ENCODE data around the gene CRYGN. TPM values are rescaled to one million over a fixed set of nuclear protein-coding genes. Genes with fewer than 3 reads are reported as not detected.
A peak's percentile ranks its signal among the peaks of the same experiment; 100 is the strongest.

CRYGN gene
- total RNA-seq, 2 donors from 2014 or later, result 0.15 TPM; not detected in 1

DNA sequence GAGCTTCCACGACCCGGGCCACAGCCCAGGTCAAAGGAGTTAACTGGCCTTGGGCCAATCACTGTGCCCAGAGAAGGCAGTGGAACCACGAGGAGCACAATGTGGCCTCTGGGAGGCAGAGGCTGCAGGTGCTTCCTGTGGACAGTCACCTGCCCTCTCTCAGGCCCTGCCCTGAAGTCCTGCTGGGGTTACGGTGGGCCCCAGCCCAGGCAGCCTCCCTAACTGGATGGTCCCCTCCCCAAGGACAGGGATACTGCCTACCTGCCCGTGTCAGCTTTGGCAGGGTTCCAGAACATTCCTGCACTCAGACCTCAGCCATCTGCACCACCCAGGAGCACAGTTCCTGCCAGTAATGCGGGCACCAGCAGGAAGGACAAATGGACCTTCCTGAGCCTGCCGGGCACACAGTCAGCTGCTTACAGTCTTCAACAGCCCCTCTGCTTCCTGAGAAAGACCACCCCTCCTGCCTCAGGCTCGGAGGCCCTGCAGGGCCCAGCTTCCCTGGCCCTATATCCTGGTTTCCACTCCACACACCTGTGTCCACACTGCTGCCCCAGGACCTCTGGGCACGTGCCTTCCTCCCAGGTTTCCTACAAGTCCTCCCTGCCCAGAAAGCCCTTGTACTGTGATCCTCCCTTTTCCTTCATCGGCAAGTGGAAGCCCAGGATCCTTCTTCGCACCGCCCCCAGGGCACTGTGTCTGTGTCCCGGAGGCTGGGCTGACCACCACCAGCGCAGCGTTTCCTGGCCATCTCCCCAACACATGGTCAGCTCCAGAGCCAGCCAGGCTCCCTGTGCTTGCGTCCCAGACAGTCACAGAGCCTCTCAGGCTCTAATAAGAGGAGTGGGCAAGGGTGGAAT, 53.4 kb downstream of the CRYGN start:
- DNase-seq (no peak), ATAC-seq (peak; percentile 33)

DNA sequence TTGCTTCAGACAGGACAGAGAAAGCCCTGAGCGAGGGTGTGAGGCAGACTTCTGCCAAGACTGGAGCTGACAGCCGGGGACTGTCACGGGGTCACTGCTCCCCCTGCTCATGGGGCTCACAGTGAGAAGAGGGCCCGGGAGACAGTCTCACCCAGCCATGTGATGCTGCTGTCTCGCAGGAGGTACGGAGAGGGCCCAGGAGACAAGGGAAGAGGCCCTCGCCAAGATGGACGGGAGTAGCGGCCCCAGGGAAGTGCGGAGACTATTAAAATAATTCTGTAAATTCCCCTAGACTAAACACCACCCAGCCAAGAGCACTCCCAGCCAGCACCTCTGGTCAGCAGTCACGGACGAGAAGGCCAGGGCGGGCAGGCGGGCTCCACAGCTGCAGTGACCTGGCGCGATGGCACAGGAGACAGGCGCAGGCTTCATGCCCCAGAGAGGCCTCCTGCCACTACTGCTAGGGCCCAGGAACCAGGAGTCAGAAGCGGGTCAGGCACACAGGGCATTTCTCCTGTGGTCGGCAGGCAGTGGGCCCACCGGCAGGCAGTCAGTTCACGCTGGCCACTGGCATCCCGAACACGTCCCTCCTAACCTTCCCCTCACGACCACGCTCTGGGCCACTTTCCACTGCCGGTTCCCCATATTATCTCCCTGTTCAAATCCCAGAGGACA, 54.2 kb downstream of the CRYGN start:
- ATAC-seq, result no peak
- intact Hi-C loops (cut with DNase I, micrococcal nuclease), result no loop called here
- no peak for DNase-seq

More for the DNA sequence above, 53.4 kb downstream of the CRYGN start:
- intact Hi-C loops (cut with DNase I, micrococcal nuclease), result no loop called here

DNA sequence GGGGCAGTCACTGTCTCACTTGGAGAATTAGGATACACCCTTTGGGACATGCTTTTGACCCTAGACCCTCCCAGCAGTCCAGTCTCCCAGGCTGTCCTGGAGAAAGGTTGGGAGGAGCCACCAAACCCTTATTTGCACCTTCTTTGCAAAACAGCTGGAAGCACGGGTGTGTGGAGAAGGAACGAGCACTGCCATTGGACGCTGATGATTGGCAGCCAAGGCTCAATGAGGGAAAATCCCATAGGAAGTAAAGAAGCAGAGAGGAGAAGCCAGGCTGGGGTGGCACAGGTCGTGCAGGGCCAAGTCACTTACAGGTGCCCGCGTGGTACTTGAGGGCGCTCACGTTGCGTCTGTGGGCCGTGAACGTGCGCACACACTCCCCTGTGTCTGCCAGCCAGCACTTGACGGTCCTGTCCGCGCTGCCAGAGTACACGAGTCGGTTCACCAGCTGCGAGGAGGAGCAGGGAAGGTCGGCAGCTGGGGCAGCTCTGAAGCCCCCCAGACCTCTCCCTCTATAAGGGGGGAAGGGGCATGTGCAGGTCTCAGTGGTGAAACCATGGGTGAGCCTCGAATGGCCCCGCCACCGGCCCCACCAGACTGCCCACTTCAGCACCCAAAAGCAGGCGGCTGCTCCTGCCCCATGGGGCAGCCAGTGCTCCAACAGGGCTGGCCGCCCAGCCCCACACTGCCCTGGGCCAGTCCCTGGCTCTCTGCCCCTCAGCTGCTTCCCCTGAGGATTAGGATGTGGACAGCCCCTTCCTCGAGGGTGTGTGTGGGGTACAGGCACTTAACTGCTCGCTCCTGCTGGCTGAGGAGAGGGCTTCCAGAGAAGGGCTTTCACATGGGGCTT, 54.9 kb downstream of the CRYGN start:
- DNase-seq (no peak), ATAC-seq (no peak)
- intact Hi-C loops (cut with DNase I, micrococcal nuclease), result no loop called here

DNA sequence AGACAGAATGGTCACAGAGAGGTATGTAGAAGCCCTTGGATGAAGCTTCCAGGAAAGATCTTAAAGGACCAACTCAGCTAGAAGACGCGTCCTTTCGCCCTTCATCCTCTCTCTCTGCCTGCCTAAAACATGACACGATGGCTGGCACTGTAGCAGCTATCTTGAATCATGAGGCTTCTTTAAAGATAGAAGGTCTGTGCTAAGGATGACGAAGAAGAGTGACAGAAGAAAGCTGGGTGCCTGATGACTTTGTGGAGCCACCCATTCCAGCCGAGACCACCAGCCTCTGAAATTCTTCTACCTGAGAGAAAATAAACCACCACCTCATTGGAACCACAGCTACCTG, 55.6 kb downstream of the CRYGN start:
- DNase-seq, result no peak
- intact Hi-C loops (cut with DNase I, micrococcal nuclease), result no loop called here

DNA sequence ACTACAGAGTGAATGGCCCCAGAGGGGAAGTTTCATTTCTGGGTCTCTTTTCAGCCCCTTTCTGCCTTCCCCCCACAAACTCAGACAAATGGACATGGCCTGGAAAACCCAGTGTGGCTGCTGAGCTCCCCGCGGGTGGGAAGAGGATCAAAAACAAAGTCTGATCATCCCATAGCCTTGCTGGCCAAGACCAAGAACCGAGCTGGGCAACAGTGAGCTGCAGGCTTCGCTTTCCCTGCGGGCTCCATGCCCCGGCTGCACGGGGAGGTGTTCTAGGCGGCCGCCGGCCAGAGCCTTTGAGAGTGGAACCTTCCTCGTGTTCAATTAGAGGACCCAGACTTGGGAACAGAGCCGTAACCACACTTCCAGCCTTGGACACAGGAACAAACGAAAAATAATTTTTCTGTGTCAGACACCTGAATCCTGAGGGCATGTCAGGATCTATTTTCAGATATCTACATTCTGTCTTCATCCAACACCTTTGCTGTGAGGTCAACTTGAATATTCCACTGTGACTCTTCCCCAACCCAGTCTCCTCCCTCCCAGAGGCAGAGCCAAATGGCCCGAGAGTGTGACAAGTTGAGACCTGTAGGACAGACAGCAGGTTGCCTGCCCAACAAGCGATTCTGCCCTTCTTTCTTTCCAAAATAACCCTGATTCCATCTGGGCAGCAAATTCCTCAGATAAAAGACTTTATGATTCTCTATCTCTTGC, 56.1 kb downstream of the CRYGN start:
- no peak for DNase-seq
- no peak for ATAC-seq
- intact Hi-C loops (cut with DNase I, micrococcal nuclease), result no loop called here

More for the DNA sequence above, 55.6 kb downstream of the CRYGN start:
- ATAC-seq, result no peak

DNA sequence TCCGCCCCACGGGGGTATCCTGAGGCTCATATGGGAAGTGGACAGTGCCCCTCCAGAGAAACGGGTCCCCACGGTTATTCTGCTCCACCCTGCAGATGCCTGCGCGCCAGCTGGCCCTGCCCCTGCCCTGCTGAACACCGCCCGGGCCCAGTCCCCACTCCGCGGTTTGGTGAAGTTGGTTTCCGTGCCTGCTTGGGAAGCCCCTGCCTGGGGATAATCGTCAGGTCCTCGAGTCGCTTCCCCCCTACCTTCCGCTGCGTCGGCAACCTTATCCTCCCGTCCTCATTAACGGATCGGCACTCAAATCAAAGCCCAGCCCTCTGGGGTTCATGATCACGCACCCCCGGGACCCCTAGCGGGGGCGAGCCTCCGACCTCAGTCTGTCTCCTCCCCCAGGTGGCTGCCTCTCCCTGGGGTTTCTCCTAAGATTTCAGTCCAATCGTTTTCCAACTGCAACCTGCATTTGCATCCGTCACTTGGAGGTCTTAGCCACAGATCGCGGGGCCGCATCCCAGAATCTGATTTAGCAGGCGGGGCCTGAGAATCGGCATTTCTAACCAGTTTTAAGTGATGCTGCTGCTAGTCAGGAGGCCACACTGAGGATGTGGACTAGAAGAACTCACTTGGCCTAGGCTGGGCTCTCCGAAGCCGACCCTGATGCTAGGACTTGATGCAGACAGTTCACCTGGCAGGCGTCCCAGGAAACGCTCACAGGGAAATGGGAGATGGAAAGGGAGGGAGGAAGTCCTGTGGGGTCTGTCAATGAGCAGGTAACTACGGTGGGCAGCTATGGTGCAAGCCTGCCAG, 57.7 kb downstream of the CRYGN start:
- peak; percentile 6 for ATAC-seq
- intact Hi-C loops (cut with DNase I, micrococcal nuclease), result no loop called here
- no peak for DNase-seq

DNA sequence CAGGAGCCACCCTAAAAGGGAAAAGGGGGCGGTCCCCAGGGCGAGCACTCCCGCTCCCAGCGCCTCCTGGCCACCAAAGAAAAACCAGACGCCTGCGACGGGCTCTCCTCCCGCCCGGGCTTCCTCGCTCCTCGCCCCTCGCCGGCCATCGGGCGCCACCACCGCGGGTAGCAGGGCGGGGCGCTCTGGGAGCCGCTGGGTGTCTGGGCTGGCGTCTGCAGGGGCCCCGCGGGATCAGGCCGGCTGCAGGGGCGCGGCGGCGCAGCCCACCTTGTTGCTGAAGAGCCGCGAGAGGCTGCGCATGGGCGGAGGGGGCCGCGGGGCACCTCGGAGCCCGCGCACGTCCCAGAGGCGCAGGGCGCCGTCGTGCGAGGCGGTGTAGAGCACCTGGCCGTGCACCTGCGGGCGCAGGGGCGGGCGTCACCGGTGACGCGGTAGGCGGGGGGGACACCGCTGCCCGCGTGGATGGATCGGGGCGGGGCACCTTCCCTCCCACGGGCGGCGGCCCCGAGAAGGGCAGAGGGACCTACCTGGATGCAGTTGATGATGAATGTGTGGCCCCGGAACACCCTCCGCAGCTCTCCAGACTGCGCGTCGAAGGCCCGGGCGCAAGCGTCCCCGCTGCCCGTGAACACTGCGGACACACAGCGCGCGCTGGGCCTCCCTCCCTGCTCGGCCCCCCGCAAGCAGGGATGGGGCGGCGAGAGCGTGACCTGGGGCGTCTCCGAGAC, 58.4 kb downstream of the CRYGN start:
- DNase-seq (no peak), ATAC-seq (peak; percentile 54)
- intact Hi-C loops (cut with DNase I, micrococcal nuclease), result no loop called here

DNA sequence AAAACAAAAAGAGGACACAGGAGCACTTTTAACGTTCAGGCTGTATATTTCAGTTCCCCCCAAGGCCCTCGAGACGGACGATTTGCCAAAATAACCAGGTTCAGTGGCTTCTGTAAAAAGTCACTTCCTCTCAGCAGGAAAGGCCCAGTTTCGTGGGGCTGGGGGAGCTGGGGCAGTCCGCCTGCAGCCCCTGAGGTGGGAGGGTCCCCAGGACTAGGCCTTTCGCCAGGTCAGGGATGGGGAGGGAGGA, 58.9 kb downstream of the CRYGN start:
- DNase-seq, result no peak
- intact Hi-C loops (cut with DNase I, micrococcal nuclease), result no loop called here
- no peak for ATAC-seq

DNA sequence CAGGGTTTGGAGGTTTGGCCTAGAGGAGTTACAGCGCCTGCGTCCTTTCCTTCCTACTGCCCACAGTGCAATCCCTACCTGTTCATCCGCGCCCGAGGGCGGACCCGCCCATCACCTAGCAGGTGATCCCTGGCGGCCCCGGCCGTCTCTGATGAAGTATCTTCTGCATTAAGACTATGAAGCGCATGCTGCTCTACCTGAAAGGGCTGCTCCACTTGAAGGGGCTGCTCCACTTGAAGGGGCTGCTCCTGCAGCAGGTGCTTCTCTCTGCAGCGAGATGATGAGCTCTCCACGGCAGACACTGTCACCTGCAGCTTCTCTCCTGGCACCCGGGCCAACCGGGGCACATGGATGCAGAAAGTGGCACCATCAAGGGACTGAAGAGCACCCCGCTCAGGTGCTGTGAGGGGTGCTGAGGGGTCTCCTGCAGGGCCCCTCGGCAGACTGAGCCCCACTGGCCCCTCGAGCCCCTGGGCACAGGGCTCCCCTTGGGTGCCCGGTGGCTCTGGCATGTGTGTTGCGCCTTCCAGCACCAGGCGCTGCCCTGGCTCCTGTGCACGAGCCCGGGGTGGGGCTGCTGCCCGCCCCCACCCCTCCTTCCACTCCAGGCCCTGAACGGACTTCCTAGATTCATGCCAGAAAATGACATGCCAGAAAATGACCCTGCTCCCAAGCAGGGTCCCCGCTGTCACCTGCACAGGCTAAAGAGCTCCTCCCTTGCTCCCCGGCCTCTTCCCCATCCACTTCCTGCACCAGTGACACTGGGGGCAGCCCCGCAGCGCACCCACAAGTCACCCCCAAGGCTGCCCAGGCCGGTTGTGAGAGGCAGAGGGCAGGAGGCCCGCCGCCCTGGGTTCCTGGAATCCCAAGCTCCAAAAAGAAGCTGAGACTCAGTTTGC, 59.5 kb downstream of the CRYGN start:
- intact Hi-C loops (cut with DNase I, micrococcal nuclease), result no loop called here
- DNase-seq (no peak), ATAC-seq (peak; percentile 15)

DNA sequence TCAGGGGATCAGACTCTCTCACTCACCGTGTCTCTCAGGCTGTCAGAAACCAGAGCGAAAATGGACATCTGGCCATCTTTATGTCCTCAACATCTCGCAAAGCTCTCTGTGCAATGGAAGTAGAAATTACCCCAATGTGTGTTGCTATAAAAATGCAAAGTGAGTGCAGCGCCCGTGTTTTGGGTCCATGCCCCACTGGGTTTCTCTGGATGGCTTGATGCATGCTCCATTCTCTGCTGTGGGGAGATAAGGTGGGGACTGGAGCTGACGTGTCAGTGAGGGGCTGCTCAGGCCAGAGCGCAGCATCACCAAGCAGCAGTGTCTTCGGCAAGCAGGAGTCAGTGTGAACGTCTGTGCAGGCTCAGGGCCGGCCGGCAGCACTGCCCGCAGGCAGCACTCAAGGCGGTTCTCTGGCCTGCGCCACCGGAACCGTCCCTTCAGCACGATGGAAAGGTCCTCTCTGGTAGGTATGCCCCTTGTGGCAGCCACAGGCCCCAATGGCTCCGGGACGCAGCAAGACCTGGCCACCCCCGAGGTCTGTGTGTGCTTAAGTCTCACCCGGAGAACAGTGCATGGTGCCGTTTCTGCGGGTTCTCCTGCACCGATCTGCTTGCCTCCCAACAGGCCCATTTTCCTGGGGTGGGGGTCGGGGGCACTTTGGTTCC, 60.3 kb downstream of the CRYGN start:
- DNase-seq (no peak), ATAC-seq (peak; percentile 10)
- intact Hi-C loops (cut with DNase I, micrococcal nuclease), result no loop called here

DNA sequence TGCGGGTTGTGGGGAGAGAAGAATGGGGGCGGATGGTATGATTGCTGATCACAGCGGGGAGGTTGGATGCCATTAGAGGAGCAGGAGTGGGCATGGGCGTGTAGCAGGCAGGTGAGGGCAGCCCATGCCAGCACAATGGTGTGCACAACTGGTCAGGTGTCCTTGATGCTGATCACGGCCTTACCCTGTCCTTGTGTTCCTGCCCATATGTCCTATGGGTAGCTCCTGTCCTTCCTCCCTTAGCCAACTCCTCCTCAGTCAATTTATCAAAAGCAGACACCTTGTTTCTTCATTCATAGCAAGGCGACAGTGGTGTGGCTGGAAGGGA, 60.8 kb downstream of the CRYGN start:
- ATAC-seq (no peak), DNase-seq (no peak)
- intact Hi-C loops (cut with DNase I, micrococcal nuclease), result no loop called here

Small RNA genes lying within 50 kb of the gene (microRNA-seq; reads per million reads assigned to microRNA genes)
- gene MIR3907, result 0 reads per million in 2 donors

Other genes with a start within 250 kb of the CRYGN start
- not detected for gene H2BK1, start 229.7 kb downstream of the CRYGN start, total RNA-seq
- 10 to 100 TPM; 27.9 to 28.0 TPM for gene ABCF2, start 212.9 kb downstream of the CRYGN start, total RNA-seq
- 10 to 100 TPM; 46.8 to 48.8 TPM for gene CHPF2, start 207.7 kb downstream of the CRYGN start, total RNA-seq
- gene SMARCD3, start 191.4 kb downstream of the CRYGN start, total RNA-seq, result 1 to 10 TPM; 4.3 to 9.8 TPM
- 10 to 100 TPM; 50.7 to 53.3 TPM for gene NUB1, start 98.3 kb downstream of the CRYGN start, total RNA-seq
- gene WDR86, start 30.1 kb downstream of the CRYGN start, total RNA-seq, result 1 to 10 TPM in 1 of 2 donors, under 1 TPM in 1; 0.85 to 2.8 TPM
- gene RHEB, start 79.8 kb upstream of the CRYGN start, total RNA-seq, result 10 to 100 TPM; 53.4 to 69.7 TPM